ENCODE results near the gene DGKH. TPM values are rescaled to one million over a fixed set of nuclear protein-coding genes. Genes with fewer than 3 reads are reported as not detected.

The DGKH gene
- total and polyA plus RNA-seq, 3 experiments from 2014 or later, result 2.5 to 10.9 (median 10.2) TPM

DNA sequence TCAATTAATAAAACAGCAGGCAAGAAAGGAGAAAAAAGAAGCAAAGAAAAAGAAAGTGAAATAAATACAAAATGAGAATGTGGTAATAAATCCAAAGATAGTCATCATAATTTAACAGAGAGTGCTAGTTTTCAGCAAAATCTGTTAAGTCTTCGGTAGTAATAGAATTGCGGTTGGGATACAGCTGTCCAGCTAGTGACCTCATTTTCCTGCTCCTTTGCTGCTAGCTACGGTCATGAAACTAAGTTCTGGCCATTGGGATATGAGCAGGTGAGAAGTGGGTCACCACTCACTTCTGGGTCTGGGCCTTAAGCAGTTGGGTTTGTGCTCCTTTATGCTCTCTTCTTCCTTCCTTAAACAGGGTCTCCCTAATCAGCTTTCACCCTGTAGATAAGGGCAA is 11.7 kb upstream of the DGKH start:
- no peaks in the 10 kb centered on the region for H3K9me3 ChIP-seq (ENCODE audit: low read length)
- peaks cover 13 to 16% (median 13%) of the 10 kb centered on the region in 3 donors for H3K4me1 Mint-ChIP-seq
- no peaks in the 10 kb centered on the region for H3K36me3 ChIP-seq (ENCODE audit: insufficient read depth, low read length)
- H3K27me3 Mint-ChIP-seq, result no peaks in the 10 kb centered on the region
- H3K27ac ChIP-seq (ENCODE audit: low read depth, low read length), result no peak overlapping the region
- peaks cover 0 to 6% (median 4%) of the 10 kb centered on the region in 3 donors for H3K36me3 Mint-ChIP-seq
- no peaks in the 10 kb centered on the region for H3K27me3 ChIP-seq (ENCODE audit: insufficient read depth, low read length, poor library complexity, severe bottlenecking)
- POLR2A ChIA-PET, result no interaction called here
- H3K9me3 Mint-ChIP-seq, result peaks cover 0 to 4% (median 0%) of the 10 kb centered on the region in 5 donors
- H3K27ac Mint-ChIP-seq, result no peak overlapping the region
- peaks cover 10% of the 10 kb centered on the region for H3K4me1 ChIP-seq (ENCODE audit: insufficient read depth, low read length)
- DNase-seq, result no peak
- H3K4me3 ChIP-seq (ENCODE audit: low read length), result no peak overlapping the region
- H3K4me3 Mint-ChIP-seq, result no peak overlapping the region
- CTCF ChIA-PET, result no interaction called here

DNA sequence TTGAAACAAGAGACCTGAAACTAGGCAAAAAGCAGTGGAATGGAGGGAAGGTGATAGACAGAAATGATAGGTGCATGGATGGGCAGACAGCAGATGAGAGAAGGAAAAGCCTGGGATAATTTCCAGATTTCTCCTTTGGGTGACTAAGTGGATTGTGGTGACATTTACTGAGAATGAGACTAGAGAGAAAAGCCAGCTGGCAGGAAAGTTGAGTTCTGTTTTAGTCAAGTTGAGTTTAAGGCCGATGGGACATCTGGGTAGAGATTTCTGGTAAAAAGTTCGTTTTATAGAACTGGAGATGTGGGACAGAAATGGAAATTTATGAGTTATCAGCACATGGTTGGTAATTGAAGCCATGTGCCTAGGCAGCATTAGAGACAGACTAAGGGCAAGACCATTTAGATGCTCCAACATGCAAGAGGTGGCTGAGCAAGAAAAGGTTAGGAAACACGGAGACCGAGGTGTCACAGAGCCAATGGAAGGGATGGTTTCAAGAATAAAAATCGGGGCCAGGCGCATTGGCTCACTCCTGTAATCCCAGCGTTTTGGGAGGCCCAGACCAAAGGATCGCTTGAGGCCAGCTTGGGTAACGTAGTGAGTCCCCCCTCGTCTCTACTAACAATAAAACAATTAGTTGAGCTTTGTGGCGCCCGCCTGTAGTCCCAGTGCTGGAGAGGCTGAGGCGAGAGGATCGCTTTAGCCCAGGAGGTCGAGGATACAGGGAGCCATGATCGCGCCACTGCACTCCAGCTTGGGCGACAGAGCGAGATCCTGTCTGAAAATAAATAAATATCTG is 9.6 kb upstream of the DGKH start:
- Histone ChIP-seq H3K4me3 (ENCODE audit: low read length) (no peak overlapping the region), H3K27me3 (ENCODE audit: insufficient read depth, low read length, poor library complexity, severe bottlenecking) (no peaks in the 10 kb centered on the region), H3K27ac (ENCODE audit: low read depth, low read length) (no peak overlapping the region), H3K9me3 (ENCODE audit: low read length) (no peaks in the 10 kb centered on the region), H3K4me1 (ENCODE audit: insufficient read depth, low read length) (peaks cover 12% of the 10 kb centered on the region), H3K36me3 (ENCODE audit: insufficient read depth, low read length) (no peaks in the 10 kb centered on the region)
- POLR2A ChIA-PET, result no interaction called here
- H3K27ac Mint-ChIP-seq, result peak overlapping the region in 5 of 8 donors; percentile 6 to 93 (median 84)
- H3K36me3 Mint-ChIP-seq, result peaks cover 0 to 8% (median 4%) of the 10 kb centered on the region in 3 donors
- H3K4me3 Mint-ChIP-seq, result peak overlapping the region; percentile 84 to 95 (median 89)
- H3K9me3 Mint-ChIP-seq, result peaks cover 0 to 4% (median 0%) of the 10 kb centered on the region in 5 donors
- CTCF ChIA-PET, result no interaction called here
- H3K4me1 Mint-ChIP-seq, result peaks cover 16 to 21% (median 20%) of the 10 kb centered on the region in 3 donors
- H3K27me3 Mint-ChIP-seq, result no peaks in the 10 kb centered on the region
- DNase-seq, result no peak

DNA sequence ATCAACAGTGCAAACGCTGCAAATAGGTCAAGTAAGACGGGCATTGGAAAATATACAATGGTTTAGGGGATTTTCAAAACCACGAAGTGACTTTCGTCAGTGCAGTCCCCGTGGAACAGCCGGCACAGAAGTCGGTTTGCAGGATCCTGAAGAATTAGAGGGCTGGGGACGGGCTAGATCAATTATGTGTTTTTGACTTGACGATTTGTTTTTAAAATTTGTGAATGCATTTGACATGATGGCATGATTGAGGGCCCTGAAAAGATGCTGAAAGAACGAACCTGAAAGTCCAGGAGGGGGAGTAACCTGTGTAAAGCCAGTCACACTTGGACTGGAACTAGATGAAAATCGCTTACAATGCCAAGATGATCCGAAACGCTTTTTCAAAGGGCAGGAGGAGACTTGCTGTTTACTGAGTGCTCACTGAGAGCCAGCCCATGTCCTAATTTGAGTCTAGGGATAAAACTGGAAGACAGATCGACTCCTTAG is 8.9 kb upstream of the DGKH start:
- Mint-ChIP-seq H3K4me3 (peak overlapping the region; percentile 84 to 95 (median 89)), H3K27me3 (no peaks in the 10 kb centered on the region), H3K4me1 (peaks cover 16 to 21% (median 20%) of the 10 kb centered on the region in 3 donors), H3K27ac (peak overlapping the region; percentile 72 to 93 (median 88)), H3K9me3 (peaks cover 0 to 4% (median 0%) of the 10 kb centered on the region in 5 donors), H3K36me3 (peaks cover 0 to 8% (median 2%) of the 10 kb centered on the region in 3 donors)
- DNase-seq, result no peak
- ChIA-PET POLR2A (no interaction called here), CTCF (no interaction called here)
- Histone ChIP-seq H3K27me3 (ENCODE audit: insufficient read depth, low read length, poor library complexity, severe bottlenecking) (no peaks in the 10 kb centered on the region), H3K9me3 (ENCODE audit: low read length) (no peaks in the 10 kb centered on the region), H3K27ac (ENCODE audit: low read depth, low read length) (peak overlapping the region; percentile 18), H3K4me3 (ENCODE audit: low read length) (peak overlapping the region; percentile 52), H3K36me3 (ENCODE audit: insufficient read depth, low read length) (no peaks in the 10 kb centered on the region), H3K4me1 (ENCODE audit: insufficient read depth, low read length) (peaks cover 12% of the 10 kb centered on the region)

DNA sequence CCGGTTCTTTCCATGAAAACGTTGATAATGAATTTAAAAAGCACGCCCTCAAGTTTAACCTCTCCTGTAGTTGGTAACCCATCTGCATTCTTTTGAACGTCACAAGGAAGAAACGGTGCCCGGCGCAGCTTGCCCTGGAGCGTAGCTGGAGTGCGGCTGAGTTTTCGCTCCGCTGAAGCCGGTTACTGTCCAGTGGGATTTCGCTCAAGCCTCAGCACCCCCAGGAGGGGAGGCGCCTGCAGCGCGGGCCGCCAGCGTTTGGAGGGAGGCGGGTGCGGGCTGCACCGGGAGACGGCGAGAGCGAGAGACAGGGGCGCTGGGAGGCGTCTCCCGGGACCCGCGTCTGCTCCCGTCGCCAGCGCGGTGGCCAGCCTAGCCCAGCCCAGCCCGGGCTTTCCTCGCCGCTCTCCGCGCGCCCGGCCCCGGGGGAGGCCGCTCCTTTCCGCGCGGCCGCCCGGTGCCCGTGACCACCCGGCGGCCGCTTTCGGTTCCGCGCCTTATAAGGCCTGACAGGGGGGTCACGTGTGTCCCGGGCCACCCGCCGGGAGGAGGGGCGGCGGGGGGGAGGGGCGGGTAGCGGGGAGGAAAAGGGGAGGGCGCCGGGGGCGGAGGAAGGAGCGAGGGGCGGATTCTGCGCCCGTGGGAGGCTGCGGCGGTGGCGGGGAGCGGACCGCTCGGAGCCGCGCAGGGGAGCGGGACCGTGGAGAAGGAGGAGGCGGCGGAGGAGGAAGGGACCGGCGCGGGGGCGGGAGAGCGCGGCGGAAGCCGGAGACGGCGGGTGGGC is 8.3 kb upstream of the DGKH start:
- H3K4me3 Mint-ChIP-seq, result peak overlapping the region; percentile 84 to 95 (median 89)
- H3K27ac Mint-ChIP-seq, result peak overlapping the region; percentile 72 to 93 (median 88)
- H3K36me3 Mint-ChIP-seq, result peaks cover 0 to 8% (median 0%) of the 10 kb centered on the region in 3 donors
- Histone ChIP-seq H3K36me3 (ENCODE audit: insufficient read depth, low read length) (no peaks in the 10 kb centered on the region), H3K4me1 (ENCODE audit: insufficient read depth, low read length) (peaks cover 12% of the 10 kb centered on the region), H3K27me3 (ENCODE audit: insufficient read depth, low read length, poor library complexity, severe bottlenecking) (no peaks in the 10 kb centered on the region), H3K4me3 (ENCODE audit: low read length) (peak overlapping the region; percentile 52), H3K27ac (ENCODE audit: low read depth, low read length) (peak overlapping the region; percentile 18), H3K9me3 (ENCODE audit: low read length) (no peaks in the 10 kb centered on the region)
- DNase-seq, result peak; percentile 77 to 93 (median 84)
- ChIA-PET CTCF (no interaction called here), POLR2A (no interaction called here)
- H3K27me3 Mint-ChIP-seq, result no peaks in the 10 kb centered on the region
- H3K9me3 Mint-ChIP-seq, result peaks cover 0 to 4% (median 0%) of the 10 kb centered on the region in 5 donors
- peaks cover 16 to 21% (median 20%) of the 10 kb centered on the region in 3 donors for H3K4me1 Mint-ChIP-seq

DNA sequence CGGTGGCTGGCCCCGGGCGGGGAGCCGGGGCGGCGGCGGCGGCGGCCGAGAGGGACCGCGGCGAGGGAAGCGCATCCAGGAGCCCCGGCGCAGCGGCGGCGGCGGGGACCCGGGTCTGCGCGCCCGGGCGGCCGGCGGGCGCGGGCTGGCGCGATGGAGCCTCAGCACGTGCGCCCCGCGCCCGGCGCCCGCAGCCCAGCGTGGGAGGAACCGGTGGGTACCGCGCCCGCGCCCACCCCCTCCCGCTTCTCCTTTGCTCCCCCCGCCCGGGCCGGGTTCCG is 7.8 kb upstream of the DGKH start:
- peaks cover 16 to 21% (median 20%) of the 10 kb centered on the region in 3 donors for H3K4me1 Mint-ChIP-seq
- peak overlapping the region in 5 of 7 donors; percentile 79 to 95 (median 89) for H3K4me3 Mint-ChIP-seq
- no peak overlapping the region for H3K27ac ChIP-seq (ENCODE audit: low read depth, low read length)
- CTCF ChIA-PET, result no interaction called here
- no peak overlapping the region for H3K27ac Mint-ChIP-seq
- peaks cover 0 to 8% (median 0%) of the 10 kb centered on the region in 3 donors for H3K36me3 Mint-ChIP-seq
- no peaks in the 10 kb centered on the region for H3K27me3 ChIP-seq (ENCODE audit: insufficient read depth, low read length, poor library complexity, severe bottlenecking)
- POLR2A ChIA-PET, result no interaction called here
- peaks cover 0 to under 1% (median 0%) of the 10 kb centered on the region in 5 donors for H3K9me3 Mint-ChIP-seq
- peaks cover 12% of the 10 kb centered on the region for H3K4me1 ChIP-seq (ENCODE audit: insufficient read depth, low read length)
- DNase-seq, result no peak
- H3K9me3 ChIP-seq (ENCODE audit: low read length), result no peaks in the 10 kb centered on the region
- H3K4me3 ChIP-seq (ENCODE audit: low read length), result no peak overlapping the region
- H3K27me3 Mint-ChIP-seq, result no peaks in the 10 kb centered on the region
- H3K36me3 ChIP-seq (ENCODE audit: insufficient read depth, low read length), result no peaks in the 10 kb centered on the region

DNA sequence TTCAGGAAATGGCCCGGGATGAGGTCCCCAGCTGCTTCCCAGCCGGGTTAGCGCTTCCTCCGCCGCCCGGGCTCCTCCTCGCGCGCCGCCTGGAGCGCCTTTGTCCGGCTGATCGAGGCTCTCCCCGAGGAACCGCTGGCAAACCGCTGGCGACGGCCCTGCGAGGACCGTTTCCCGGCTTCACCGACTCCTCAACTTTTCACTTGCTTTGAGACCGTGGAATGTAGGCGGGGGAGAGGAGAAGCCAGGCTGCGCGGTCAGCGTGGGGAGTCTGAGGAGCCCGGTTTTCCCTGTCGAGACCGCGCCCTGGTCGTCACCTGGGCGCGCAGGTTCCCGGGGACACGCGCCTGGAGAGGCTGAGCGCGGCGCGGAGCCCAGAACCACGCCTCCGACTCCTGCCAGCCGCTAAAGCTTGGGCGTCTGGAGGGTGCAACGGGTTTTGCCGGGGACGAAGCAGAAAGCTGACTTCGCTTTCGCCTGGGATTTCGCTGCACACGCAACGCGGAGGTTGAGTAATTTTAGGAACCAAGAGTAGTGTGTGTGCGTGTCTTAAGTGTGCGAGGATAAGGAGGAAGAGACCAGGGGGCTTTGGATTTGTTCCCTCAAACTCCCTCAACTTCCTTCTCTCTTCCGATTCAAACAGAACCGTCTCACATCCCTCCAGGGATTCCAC is 7.3 kb upstream of the DGKH start:
- POLR2A ChIA-PET, result interaction anchor here (1.1 kb wide), 1 partner anchor 10 kb away, joined by 3 read pairs; no protein-coding TSS in a partner anchor
- no peak overlapping the region for H3K27ac ChIP-seq (ENCODE audit: low read depth, low read length)
- Mint-ChIP-seq H3K36me3 (peaks cover 0 to 8% (median 0%) of the 10 kb centered on the region in 3 donors), H3K4me1 (peaks cover 16 to 21% (median 20%) of the 10 kb centered on the region in 3 donors), H3K27ac (peak overlapping the region in 4 of 8 donors; percentile 8 to 88 (median 80)), H3K4me3 (peak overlapping the region; percentile 79 to 95 (median 89)), H3K27me3 (no peaks in the 10 kb centered on the region), H3K9me3 (no peaks in the 10 kb centered on the region)
- DNase-seq, result peak in 3 of 5 donors; percentile 28 to 51 (median 30)
- H3K9me3 ChIP-seq (ENCODE audit: low read length), result no peaks in the 10 kb centered on the region
- H3K4me1 ChIP-seq (ENCODE audit: insufficient read depth, low read length), result peaks cover 12% of the 10 kb centered on the region
- no peaks in the 10 kb centered on the region for H3K27me3 ChIP-seq (ENCODE audit: insufficient read depth, low read length, poor library complexity, severe bottlenecking)
- H3K4me3 ChIP-seq (ENCODE audit: low read length), result peak overlapping the region; percentile 57
- H3K36me3 ChIP-seq (ENCODE audit: insufficient read depth, low read length), result no peaks in the 10 kb centered on the region
- CTCF ChIA-PET, result no interaction called here

DNA sequence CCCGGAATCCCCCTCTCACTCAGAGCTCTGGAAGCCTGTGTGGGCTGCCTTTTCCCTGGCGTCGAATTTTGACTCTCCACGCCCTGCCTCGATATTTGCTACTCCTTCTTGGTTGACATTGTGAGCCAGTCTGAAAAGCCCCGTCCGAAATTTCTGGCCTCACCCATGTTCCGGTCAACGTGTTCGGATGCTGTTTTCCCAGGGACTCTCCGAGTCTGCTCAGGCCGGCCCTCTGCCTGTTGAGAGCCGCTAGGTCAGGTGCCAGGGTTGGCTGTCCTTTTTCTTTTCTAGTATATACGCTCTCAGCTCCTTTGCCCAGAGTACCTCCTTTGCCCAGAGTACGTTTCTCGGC is 6.8 kb upstream of the DGKH start:
- Mint-ChIP-seq H3K36me3 (peaks cover 0 to 8% (median 0%) of the 10 kb centered on the region in 3 donors), H3K4me1 (peaks cover 19 to 22% (median 21%) of the 10 kb centered on the region in 3 donors), H3K27ac (peak overlapping the region in 7 of 8 donors; percentile 8 to 88 (median 78)), H3K9me3 (no peaks in the 10 kb centered on the region), H3K27me3 (no peaks in the 10 kb centered on the region), H3K4me3 (peak overlapping the region; percentile 79 to 95 (median 89))
- Histone ChIP-seq H3K4me1 (ENCODE audit: insufficient read depth, low read length) (peaks cover 12% of the 10 kb centered on the region), H3K4me3 (ENCODE audit: low read length) (no peak overlapping the region), H3K9me3 (ENCODE audit: low read length) (no peaks in the 10 kb centered on the region), H3K27ac (ENCODE audit: low read depth, low read length) (no peak overlapping the region), H3K36me3 (ENCODE audit: insufficient read depth, low read length) (no peaks in the 10 kb centered on the region), H3K27me3 (ENCODE audit: insufficient read depth, low read length, poor library complexity, severe bottlenecking) (no peaks in the 10 kb centered on the region)
- no peak for DNase-seq
- ChIA-PET CTCF (no interaction called here), POLR2A (interaction anchor here (1.1 kb wide), 1 partner anchor 9 kb away, joined by 3 read pairs; no protein-coding TSS in a partner anchor)
